ENCODE data around the gene TSBP1.

Gene TSBP1

DNA sequence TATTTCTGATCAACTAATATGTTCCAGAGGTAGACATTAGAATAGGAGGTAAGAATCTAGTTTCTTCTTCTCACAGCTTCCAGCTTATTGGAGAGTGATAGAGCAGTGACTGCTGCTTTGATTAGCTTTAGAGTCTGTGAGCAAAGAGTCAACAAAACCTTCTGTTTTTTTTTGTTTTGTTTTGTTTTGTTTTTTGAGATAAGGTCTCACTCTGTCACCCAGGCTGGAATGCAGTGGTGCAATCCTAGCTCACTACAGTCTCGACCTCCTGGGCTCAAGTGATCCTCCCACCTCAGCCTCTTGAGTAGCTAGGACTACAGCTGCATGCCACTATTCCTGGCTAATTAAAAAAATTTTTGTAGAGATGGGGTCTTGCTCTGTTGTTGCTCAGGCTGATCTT is 39.3 kb downstream of the TSBP1 start:
- no peaks in the 10 kb centered on the region for H4K20me1 ChIP-seq (ENCODE audit: insufficient read depth)
- TF ChIP-seq, protein P1, sequence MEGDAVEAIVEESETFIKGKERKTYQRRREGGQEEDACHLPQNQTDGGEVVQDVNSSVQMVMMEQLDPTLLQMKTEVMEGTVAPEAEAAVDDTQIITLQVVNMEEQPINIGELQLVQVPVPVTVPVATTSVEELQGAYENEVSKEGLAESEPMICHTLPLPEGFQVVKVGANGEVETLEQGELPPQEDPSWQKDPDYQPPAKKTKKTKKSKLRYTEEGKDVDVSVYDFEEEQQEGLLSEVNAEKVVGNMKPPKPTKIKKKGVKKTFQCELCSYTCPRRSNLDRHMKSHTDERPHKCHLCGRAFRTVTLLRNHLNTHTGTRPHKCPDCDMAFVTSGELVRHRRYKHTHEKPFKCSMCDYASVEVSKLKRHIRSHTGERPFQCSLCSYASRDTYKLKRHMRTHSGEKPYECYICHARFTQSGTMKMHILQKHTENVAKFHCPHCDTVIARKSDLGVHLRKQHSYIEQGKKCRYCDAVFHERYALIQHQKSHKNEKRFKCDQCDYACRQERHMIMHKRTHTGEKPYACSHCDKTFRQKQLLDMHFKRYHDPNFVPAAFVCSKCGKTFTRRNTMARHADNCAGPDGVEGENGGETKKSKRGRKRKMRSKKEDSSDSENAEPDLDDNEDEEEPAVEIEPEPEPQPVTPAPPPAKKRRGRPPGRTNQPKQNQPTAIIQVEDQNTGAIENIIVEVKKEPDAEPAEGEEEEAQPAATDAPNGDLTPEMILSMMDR (conservative IDR thresholded peaks at IDR 0.05; ENCODE audit: low read depth, low read length) = no peak

DNA sequence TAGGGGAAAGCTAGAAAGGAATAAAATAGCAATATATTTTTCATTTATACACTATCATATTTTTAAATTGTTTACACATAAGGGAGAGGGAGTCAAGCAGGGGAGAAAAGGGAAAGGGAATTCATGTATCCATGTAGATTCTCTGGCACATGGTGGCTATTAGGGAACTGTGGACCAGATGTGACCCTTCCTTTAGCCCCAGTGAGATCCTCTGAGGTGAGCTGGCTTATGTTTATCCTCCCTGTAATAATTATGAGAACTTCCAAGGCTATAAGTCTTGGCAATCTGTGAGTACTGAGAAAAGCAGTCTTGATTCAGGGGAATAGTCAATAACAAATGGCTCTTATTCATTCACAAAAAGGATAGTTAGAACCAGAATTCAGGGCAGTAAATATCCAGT is 42.6 kb downstream of the TSBP1 start:
- Histone ChIP-seq H2AFZ (ENCODE audit: low read depth) (no peak overlapping the region), H4K20me1 (ENCODE audit: insufficient read depth) (no peaks in the 10 kb centered on the region), H3K4me3 (IDR thresholded peaks at IDR 0.05; ENCODE audit: insufficient read depth, low read depth, low read length) (no peak overlapping the region)

More for the DNA sequence above, 39.3 kb downstream of the TSBP1 start:
- Histone ChIP-seq H3K4me2 (no peak overlapping the region), H3K36me3 (ENCODE audit: insufficient read depth) (no peaks in the 10 kb centered on the region), H3K27ac (no peak overlapping the region), H3K79me2 (ENCODE audit: insufficient read depth, low read depth) (no peaks in the 10 kb centered on the region), H3K4me1 (ENCODE audit: low read depth, poor library complexity, severe bottlenecking) (no peaks in the 10 kb centered on the region), H3K4me3 (IDR thresholded peaks at IDR 0.05; ENCODE audit: insufficient read depth, low read depth, low read length) (no peak overlapping the region), H2AFZ (ENCODE audit: low read depth) (no peak overlapping the region), H3K27me3 (ENCODE audit: insufficient read depth, low read depth) (no peaks in the 10 kb centered on the region), H3K9ac (no peak overlapping the region)

DNA sequence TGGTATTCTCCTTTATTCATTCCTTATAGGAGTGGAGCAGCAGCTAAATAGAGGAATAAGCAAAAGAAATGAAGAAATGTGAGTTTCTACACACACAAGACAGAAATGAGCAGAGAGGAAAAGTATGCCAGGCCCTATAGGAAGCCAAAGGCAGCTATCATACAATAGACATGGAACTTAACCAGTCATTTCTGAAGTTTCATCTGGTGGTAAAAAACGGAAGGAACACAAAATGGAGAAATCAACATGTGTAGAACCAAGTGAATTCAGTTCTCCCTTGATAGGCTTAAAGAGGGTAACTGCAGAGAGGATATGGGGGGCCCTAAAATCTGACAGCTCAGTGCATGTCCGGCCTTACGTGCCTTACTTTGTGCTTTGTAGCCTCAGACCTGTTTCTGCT is 44.6 kb downstream of the TSBP1 start:
- H3K27me3 ChIP-seq (ENCODE audit: insufficient read depth, low read depth) = no peaks in the 10 kb centered on the region
- H2AFZ ChIP-seq (ENCODE audit: low read depth) = no peak overlapping the region
- H4K20me1 ChIP-seq (ENCODE audit: insufficient read depth) = no peaks in the 10 kb centered on the region
- TF ChIP-seq, protein P1 (conservative IDR thresholded peaks at IDR 0.05; ENCODE audit: low read depth, low read length) = no peak
- H3K4me1 ChIP-seq (ENCODE audit: low read depth, poor library complexity, severe bottlenecking) = no peaks in the 10 kb centered on the region
- no peak overlapping the region for H3K4me3 ChIP-seq (IDR thresholded peaks at IDR 0.05; ENCODE audit: insufficient read depth, low read depth, low read length)
- H3K9ac ChIP-seq = no peak overlapping the region
- H3K36me3 ChIP-seq (ENCODE audit: insufficient read depth) = no peaks in the 10 kb centered on the region
- H3K79me2 ChIP-seq (ENCODE audit: insufficient read depth, low read depth) = no peaks in the 10 kb centered on the region
- no peak overlapping the region for H3K4me2 ChIP-seq
- no peak overlapping the region for H3K27ac ChIP-seq

More for the DNA sequence above, 42.6 kb downstream of the TSBP1 start:
- Histone ChIP-seq H3K4me1 (ENCODE audit: low read depth, poor library complexity, severe bottlenecking) (no peaks in the 10 kb centered on the region), H3K4me2 (no peak overlapping the region), H3K36me3 (ENCODE audit: insufficient read depth) (no peaks in the 10 kb centered on the region), H3K27ac (no peak overlapping the region), H3K79me2 (ENCODE audit: insufficient read depth, low read depth) (no peaks in the 10 kb centered on the region), H3K27me3 (ENCODE audit: insufficient read depth, low read depth) (no peaks in the 10 kb centered on the region), H3K9ac (no peak overlapping the region)
- TF ChIP-seq, protein P1 (conservative IDR thresholded peaks at IDR 0.05; ENCODE audit: low read depth, low read length) = no peak

DNA sequence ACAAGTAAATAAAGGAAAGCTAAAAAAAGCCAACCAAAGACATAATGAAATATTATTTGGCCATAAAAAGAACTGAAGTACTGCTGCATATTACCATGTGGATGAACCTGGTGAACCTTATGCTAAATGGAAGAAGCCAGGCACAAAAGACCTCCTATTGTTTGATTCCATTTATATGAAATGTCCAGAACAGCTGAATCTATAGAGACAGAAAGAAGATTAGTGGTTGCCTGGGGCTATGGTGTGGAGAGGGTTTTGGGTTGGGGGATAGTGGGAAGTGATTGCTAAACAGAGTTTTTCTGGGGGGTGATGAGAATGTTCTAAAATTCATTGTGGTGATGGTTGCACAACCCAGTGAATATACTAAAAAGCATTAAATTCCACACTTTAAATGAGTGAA is 53.2 kb downstream of the TSBP1 start:
- Histone ChIP-seq H3K4me1 (ENCODE audit: low read depth, poor library complexity, severe bottlenecking) (no peaks in the 10 kb centered on the region), H3K4me3 (IDR thresholded peaks at IDR 0.05; ENCODE audit: insufficient read depth, low read depth, low read length) (no peak overlapping the region), H2AFZ (ENCODE audit: low read depth) (no peak overlapping the region), H3K36me3 (ENCODE audit: insufficient read depth) (no peaks in the 10 kb centered on the region), H3K4me2 (no peak overlapping the region), H3K27me3 (ENCODE audit: insufficient read depth, low read depth) (no peaks in the 10 kb centered on the region), H3K27ac (no peak overlapping the region), H3K9ac (no peak overlapping the region), H4K20me1 (ENCODE audit: insufficient read depth) (no peaks in the 10 kb centered on the region), H3K79me2 (ENCODE audit: insufficient read depth, low read depth) (no peaks in the 10 kb centered on the region)
- TF ChIP-seq, protein P1 (conservative IDR thresholded peaks at IDR 0.05; ENCODE audit: low read depth, low read length) = no peak
